Stimulated activated CD4-positive, alpha-beta T cell treated with anti-CD3 and anti-CD28 coated beads, Interleukin-1b, Interleukin-23, amount 100 ng/mL, for 1 hour (primary cell): ENCODE measurements around the gene SCAP.

Source experiments
- DNase-seq, 2 donors: peaks; one replicate each; pipeline ENCODE4 v3.0.0-alpha.2; 2020; ENCODE audit warnings: low read depth in 2 of 2

Gene SCAP

DNA sequence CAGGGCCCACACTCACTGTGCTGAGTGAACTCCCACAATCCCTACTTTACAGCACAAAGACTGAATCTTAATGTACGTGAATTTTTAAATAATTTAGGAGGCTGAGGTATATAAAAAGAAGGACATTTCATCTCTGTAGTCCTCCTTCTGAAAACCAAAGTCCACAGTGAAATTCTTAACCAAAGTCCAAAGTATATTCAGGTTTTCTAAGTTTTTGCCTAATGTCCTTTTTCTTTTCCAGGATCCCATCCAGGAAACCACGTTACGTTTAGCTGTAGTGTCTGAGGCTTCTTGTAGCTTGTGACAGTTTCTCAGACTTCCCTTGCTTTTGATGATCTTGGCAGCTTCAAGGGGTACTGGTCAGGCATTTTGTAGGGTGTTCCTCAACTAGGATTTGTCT, 44.5 kb downstream of the SCAP start:
- no peak for DNase-seq

DNA sequence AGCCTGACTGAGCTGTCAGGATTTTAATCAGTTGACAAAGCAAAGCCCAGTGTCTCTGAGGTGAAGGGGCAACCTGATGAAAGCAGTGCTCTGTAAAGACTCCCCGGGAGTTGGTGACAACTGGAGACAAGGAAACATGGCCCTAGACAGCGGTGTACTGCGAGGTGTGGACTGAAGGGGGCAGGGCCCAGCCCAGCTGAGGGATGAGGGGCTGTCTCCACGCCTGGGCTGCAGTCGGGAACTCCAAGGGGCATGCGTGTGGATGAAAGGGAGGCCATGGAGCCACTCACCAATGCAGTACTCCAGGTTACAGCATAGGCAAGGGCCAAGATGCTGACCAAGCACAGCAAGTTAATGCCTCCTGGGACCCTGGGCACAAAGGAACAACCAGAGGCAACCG, 45.1 kb downstream of the SCAP start:
- no peak for DNase-seq

DNA sequence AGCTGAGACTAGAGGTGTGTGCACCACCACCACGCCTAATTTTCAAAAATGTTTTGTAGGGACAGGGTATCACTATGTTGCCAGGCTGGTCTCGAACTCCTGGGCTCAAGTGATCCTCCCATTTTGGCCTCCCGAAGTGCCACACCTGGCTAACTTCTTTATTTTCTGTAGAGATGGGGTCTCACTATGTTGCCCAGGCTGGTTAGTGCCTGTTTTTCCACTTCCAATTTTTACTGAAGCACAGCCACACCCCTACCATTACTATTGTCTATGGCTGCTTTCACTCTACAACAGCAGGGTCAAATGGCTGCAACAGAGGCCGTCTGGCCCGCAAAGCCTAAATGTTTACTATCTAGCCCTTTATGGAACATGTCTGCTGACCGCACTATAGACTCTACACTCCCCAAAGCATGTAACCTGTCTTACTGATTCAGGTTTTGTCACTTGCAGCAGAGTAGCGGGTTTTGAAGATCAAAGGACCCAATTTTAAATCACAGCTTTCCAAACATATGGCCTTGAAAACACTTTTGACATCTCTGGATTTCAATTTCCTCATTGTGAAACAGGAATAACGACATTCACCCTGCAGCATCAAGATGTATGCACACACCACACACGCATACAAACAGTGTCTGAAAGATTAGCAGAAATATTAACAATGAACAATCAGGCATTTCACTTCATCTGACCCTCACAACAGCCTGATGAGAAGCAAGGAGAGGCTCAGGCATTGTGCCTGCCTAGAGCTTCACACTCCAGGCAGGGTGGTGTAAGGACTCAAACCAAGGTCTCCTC, 46.1 kb downstream of the SCAP start:
- no peak for DNase-seq

DNA sequence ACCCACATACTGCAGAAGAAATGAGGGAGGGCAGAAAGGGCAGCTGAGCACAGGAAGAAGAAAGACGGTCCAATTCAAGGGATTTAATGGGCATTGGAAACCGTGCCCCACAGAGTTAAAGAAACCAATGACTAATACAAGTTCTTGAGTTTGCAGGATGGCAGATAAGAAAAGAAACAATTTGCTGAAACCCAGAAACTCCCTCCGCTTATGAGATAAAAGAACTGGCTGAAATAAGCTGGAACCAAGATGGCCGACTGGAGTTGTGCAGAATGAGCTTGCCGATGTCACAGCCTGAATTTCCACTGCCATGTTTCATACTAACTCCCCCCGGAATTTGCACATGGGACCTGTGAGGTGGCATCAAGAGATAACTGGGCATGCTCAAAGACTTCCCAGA, 47.1 kb downstream of the SCAP start:
- DNase-seq: no peak

DNA sequence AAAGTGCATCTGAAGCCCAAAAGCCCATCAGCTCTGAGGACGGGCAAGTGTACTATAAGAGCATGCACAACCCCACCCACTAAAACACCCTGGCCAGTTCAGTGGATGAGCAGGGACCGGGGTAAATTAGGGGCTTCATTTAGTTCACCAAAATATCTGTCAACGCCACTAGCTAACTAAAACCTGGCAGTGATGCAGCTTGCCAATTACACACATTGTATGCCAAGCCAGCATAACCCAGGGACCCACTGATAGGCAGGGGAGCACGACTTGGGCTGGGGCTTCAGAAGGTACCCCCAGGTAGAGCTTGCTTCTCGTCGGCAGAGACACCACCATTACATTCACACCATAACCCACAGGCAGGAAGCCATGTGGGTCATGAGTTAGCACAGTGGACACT, 47.9 kb downstream of the SCAP start:
- DNase-seq: no peak

DNA sequence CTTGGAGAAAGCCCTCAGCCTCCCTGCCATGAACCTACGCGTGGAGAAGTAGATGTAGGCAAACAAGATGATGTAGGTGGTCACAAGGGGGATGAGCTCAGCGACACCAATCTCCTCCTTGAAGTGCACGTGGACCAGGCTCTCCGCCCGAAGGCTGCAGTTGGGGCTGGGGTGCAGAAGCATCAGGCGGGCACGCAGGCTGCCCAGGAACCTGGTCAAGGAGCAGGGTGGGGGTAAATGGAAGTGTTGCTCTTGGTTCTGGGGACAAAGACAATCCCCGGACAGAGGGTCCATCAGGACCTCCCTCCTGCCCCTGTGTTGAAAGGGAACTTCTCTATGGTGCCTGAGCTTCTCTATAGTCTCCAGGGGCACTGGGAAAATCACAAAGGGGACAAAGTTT, 49.8 kb downstream of the SCAP start:
- DNase-seq: no peak

DNA sequence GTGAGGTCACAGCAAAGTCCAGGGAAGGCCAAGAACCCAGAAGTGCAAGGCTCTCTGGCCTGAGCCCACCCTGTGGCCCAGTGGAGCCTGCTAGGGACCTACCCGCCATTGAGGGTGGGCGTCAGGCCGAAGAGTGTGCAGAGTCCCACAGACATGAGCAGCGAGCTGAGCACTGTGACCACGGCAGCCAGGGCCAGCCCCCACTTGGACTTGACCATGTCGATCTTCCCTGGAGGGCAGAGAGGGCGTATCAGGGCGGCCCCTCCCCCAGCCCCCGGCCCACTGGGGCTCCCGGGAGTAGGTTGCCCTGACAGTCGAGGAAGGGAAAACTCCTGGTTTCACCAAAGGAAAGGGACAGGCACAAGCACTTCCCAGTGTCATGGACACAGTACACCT, 50.4 kb downstream of the SCAP start:
- no peak for DNase-seq

DNA sequence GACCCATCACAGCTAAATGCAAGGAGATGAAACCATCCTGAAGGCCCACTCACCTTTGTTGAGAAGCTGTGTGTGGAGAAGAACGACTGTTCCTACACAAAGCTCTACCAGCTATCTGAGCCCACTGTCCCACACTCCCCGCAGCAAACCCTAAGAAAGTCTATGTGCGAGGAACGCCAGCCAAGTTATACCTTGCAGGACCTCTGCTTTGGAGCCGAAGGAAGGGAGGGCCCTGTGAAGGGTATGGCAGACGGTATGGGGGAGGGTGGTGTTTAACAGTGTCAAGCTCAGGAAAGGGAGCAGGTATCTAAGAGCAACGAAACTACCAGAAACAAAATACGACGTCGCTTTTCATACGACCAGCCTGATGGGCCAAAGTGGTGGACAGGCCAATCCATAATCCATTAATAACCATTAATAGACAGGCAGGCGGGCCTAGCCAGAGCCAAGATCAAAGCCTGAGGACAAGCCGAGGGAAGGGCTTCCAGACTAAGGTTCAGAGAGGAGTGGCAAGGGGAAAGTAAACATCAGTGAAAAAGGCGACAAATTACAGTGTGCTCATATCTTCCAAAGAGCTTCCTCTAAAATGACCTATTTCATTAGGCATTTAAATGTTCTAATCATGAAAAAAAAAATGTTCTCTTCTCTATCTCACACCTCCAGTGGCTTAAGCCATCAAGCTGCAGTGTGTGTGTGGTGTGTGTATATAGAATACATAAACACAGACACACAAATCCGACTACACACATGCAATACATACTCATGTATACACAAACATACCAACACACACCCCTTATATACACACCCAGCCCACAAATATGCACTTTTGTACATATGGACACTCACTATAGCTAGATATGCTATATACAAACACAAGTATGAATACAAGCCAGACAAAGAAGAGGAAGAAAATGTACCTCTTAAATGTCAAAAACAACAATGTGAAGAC, 51.0 kb downstream of the SCAP start:
- no peak for DNase-seq

DNA sequence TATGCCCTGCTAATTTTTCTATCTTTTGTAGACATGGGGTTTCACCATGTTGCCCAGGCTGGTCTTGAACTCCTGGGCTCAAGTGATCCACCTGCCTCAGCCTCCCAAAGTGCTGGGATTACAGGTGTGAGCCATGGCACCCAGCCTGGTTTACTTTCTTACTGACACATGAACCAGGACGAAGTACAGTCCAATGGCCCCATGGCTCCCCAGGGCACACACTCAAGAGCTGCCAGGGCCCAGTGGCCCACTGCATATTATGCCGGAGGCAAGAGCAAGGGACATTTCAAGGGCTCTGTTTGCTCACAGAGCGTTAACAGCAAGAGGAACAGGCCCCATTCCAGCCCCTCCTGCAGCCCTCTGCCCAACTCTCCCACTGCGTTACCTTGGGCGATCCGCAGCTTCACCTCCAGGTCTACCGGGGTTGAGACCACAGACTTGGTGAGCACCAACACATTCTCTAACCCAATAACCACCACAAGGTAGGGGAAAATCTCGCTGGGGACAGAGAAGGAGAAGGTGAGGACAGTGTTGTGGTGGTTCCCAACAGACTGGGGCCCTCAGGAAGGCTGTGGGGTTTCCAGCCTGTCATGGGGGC, 52.1 kb downstream of the SCAP start:
- no peak for DNase-seq

DNA sequence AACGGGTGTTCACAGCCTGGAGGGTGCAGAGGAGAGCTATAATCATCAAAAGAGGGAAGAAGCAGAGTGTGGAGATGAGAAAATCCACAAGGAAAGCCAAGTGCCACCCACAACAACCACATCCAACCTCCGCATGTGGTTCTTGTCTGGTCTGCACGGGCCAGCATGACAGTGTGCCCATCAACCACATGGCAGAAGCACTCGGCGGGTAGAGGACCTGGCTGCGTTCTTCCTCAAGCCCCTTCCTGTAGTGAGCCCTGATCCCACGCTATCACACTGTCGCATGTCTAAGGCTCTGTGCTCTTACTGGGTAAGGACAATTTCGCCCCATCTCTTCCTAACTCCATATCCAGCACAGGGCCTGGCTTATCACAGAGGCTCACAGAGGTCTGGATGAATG, 53.0 kb downstream of the SCAP start:
- DNase-seq: no peak

DNA sequence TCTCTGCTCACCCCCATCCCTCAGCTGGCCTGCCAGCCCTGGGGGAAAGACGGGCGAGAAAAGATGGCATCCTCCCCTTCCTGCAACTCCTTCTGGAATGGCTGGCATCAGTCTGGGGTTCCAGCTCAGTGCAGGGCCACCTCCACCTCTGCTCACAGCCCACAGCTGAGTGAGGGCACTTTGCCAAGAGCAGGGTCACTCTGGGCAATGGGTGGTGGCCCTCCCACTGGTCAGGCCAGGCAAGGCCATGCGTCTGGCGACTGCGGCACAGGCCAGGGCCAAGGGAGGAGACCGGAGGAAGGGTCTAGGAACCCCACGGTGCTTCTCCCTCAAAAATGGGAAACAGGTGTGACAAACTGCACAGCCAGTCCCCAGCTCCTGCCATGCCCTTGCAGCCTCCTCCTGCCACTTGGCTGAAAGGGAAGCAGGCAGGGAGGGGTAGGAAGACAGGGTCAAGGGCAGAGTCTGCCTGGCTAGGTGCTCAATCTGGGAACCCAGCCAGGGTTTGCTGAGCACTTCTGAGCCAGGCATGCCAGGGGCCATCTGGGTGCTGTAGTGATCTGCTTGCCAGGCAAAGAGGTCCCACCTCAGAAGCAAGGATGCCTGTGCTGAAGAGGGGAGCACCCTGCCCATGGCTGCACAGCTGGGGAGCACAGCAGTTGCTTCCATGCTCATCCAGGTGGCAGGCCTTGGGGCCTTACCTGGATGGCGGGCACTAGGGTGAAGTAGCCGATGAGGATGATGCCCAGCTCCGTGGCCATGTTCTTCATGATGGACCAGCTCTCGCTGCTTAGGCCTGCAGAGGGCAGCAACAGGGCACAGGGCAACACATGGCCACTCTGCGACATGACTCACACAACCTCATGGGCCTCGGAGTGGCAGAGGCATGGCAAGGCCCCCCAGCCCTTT, 53.7 kb downstream of the SCAP start:
- DNase-seq: no peak

DNA sequence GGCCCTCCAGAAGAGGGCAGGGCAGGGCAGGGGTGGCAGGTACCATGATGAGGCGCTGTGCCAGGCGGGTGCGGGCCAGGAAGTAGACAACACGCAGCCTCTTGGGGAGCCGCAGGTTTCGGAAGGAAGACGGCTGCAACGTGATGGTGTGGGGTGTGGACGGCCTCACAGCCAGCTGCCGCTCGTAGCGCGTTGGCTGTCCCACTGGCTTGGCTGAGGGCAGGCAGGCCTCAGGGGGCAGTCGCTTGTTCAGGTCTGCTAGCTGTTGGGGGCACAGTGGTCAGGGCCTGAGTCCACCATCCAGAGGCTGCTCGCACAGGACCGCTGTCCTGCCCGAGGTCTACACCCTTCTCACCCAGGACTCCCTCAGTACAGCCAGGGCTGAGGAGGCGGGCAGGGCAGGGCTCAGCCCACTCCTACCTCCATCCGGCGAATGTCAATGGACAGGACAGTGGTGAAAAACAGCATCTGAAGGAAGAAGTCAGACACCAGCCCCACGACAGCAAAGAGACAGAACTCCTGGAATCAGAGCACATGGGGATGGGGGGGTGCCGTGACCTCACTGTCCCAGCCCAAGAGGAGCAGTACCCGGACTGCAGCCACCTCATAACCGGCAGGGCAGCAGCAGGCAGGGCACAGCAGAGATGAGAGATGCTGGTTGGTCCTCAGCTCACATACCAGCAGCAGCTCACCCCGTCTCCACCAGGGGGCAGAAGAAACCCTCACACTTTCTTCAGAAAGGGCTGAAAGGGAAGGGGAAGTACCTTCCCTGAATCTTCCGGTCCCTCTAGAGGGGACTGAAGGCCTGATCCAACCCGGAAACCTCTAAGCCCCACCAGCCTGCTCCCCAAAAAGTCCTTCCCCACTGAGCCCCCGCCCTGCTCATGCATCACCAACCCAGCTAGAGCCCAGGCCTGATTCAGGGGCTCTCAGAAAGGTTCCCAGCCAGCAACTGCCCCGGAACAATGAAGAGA, 54.9 kb downstream of the SCAP start:
- DNase-seq: peak; percentile 74 to 83

DNA sequence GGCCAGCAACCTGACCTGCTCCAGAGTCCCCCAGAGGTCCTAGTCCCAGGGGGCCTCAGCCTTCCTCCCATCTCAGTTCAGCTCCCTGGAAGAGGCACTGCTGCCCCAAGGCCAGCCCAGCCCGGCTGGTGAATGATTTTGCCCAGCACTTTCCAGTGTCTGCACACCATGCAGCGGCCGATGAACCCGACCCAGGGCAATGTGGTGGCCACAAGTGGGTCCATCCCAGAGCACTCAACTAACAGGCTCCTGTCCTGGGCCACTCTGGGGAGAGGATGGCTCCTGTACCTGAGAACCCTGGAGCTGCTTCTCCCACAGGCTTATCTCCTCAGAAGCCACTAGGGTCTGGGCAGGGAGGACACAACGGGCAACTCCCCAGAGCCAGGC, 55.7 kb downstream of the SCAP start:
- DNase-seq: no peak

DNA sequence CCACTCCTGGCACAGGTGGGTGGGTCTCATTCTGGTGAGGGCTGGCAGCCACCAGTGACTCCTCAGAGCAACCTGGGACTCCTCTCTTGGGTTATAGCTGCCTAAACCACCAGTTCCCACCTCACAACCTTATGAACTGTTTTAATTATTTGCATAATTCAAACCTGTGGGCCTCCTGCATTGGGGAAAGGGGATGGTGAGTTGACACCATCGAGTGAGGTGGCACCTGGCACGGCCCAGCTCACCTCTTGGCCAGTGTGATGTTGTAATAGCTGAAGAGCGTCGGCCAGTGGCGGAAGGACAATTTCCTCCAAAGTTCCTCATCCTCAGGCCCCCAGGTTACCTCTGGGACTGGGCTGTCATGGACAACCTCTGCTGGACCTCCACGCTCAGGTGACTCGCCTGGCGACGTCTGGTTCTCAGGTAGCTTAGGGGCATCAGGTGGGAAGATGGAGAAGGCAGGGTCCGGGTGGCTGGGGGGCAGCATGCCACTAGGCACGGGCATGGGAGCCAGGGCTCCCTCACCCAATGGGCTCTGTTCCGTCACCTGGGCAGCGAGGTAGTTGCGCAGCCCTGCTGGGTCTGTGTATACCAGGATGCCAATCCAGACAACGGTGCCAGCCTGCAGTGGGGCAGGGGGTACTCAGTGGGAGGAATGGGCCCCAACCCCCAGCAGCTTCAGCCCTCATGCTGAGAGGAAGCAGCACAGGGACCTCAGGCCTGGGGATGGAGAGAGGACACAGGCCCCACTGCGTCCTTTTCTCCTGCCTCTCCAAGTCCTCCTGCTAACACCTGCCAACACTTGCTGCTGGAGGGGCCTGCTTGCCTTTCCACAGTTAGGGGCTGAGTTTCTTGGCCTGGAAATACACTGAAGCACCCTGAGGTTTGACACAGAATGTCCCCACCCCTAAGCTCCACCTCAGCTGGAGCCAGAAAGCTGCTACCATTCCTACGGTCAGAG, 56.4 kb downstream of the SCAP start:
- no peak for DNase-seq

DNA sequence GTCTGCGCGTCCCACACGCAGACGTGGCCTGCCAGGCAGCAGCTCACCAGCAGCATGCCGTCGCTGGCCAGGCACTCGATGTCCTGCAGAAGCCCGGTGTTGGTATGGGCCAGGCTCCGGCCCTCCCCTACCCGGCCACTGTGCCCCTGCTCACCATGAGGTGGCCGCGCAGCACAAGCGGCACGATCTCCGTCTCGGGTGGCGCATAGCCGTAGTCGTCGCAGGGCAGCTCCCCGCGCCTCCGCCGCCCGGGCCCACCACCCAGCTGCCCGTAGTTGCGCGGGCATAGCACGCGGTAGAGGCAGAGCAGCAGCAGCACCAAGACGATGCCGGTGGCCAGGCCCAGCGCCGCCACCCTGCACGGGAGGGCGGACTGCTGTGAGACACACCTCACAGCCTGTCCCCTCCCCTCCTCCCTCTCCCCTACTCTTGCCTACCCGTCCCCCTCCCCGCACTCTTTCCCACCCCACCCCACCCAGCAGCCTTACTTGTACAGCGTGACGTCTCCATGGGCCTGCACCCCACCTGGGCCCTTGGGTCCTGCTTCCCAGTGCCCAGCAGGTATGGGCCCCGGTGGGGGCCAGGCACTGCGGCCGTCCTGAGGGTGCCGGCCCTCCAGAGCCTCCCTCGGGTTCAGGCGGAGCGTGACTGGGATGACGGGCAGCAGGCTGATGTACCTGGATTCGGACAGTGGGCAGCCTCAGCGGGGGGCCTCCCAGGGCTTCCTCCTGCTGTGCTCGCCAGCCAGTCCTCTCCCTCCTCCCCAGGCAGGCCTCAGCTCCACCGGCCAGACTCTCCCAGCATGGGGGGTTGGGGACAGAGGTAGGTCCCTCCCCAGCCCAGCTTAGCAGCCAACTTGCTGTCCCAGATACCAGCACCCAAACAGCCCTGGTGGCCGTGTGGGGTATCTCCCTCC, 57.3 kb downstream of the SCAP start:
- no peak for DNase-seq

DNA sequence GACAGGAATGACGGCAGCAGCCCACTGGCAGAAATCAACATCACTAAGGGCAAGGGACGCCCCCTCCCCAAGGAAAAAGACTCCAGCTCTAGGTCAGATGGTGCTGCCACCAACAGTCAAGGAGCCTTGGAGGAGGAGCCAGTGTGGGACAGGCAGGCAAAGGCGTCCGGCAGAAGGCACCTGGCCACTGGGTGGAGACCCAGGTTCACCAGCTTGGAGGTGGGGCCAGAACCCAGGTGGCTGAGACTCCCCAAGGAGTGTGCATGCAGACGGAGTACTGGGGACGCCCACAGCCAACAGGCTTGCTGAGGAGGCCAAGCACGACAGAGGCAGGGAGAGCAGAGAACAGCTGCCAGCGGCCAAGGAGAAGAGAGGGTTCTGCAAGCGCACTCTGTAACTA, 59.7 kb downstream of the SCAP start:
- no peak for DNase-seq

DNA sequence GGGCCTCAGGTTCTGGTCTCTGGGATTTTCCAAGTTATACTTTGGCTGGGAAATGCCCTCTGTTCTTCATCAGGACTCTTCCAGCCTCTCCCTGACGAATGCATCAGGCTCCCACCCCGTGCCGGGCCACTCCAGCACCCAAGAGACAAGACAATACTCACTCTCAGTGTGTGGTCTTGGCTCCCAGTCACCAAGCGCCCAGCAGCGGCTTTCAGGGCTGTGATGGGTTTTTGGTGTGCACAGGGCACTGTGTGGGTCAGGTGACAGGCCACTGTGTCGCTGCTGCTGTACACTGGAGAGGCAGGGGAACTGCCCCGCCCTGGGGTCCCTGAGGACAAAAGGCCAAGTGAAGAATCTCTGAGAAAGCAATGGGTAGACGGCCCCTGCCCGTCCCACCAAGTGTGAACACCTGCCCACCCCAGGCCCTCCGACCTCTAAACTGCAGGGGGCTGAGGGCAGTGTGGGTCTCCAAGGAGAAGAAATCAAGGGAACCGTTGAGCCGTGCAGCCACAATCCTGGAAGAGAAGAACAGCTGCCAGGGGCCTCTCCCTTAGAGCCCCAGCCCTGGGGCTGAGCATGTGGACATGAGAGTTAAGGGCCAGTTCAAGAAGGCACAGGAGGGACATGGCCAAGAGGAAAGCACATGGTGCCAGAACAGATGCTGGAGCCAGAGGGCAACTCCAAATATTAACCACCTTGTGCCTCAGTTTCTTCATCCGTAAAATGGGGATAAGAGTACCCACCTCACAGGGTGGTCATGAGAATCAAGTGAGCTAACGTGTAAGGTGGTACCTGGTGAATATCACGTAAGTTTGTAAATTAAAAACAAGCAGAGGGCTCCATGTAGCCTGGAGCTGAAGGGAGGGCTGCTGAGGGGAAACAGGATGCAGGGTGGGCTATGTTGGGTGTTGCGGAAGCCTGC, 60.8 kb downstream of the SCAP start:
- no peak for DNase-seq
